ENCODE measurements around the gene BTF3.
"Not testable (repeated sequence)": the region's sequence is repeated elsewhere in the genome, so short reads cannot be mapped to it uniquely, and the experiment has no call there.

Gene BTF3

DNA sequence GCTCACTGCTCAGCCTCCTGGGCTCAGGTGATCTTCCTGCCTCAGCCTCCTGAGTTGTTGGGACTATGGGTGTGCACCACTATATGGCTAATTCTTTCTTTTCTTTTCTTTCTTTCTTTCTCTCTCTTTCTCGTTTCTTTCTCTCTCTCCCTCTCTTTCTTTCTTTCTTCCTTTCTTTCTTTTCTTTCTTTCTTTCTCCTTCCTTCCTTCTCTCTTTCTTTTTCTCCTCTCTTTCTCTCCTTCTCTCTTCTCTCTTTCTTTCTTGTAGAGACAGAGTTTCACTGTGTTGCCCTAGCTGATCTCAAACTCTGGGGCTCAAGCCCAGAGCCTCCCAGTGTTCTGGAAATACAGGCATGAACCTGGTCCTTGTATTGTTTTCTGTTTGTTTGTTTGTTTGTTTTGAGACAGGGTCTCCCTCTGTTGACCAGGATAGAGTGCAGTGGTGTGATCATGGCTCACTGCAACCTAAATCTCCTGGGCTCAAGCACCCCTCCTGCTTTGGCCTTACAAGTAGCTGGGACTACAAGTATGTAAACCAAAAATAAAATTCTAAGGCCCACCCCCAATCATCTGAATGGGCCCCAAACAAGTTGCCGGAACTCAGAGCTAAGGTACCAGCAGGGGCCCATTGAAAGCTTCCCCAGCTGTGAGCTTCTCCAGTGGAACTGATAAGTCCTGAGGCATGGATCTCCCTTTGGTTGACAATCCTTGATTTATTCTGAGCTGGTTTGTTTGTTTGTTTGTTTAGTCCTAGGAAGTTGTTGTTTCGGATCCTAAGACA lies 11.9 kb upstream of the BTF3 start:
- DNase-seq (ENCODE audit: low spot score) = no peak

GRCh38 chr5:73487257-73487656 lies 11.0 kb upstream of the BTF3 start:
- DNase-seq (ENCODE audit: low spot score) = not testable (repeated sequence)

DNA sequence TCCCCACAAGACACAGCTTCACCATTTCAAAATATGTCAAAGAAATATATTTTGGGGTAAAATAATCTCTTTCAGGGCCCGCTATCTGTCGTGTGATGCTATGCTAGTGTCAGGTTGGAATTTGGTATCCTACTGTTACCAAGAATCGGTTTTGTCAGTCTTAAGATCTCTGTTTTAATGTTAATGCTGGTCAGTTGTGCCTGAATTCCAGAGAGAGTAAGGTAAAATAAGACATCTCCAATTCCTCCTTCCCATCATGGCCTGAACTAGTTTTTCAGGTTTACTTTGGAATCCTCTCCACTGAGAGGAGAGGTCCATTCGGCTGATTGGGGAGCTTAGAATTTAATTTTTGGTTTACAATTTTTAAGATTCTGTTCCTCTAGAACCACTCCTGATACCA lies 10.4 kb upstream of the BTF3 start:
- no peak for DNase-seq (ENCODE audit: low spot score)

- no peak for DNase-seq (ENCODE audit: low spot score)
Measured at GRCh38 chr5:73488806-73489205, 9.4 kb upstream of the BTF3 start.

- no peak for DNase-seq (ENCODE audit: low spot score)
Measured at GRCh38 chr5:73490088-73490487, 8.2 kb upstream of the BTF3 start.

DNA sequence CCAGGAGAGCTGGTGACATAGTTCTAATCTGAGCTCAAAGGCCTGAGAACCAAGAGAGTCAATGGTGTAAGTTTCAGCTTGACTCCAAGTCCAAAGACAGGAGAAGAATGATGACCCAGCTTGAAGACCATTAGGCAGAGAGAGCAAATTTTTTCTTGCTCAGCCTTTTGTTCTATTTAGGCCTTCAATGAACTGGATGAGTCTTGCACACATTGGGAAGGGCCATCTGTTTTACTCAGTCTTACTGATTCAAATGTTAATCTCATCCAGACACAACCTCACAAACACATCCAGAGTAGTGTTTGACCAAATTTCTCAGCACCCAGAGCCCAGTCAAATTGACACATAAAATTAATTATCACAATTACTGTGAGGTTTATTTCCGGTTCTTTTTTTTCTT lies 7.1 kb upstream of the BTF3 start:
- DNase-seq (ENCODE audit: low spot score) = no peak

DNA sequence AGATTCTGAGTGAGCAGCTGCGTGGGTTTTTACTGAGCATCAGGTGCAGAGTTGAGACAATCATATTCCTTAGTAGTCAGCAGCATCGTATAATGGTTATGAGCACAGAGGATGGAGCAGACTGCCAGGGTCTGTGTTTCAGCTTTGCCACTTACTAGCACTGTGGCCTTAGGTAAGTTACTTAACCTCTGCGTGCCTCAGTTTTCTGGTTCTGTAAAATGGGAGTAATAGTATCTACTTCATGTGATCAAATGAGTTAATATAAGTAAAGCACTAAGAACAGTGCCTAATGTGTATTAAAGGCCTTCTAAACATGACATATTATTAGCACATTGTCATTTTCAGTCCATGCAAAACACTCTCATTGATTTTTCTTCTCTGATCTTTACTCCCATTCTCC lies 4.8 kb upstream of the BTF3 start:
- DNase-seq (ENCODE audit: low spot score) = no peak

DNA sequence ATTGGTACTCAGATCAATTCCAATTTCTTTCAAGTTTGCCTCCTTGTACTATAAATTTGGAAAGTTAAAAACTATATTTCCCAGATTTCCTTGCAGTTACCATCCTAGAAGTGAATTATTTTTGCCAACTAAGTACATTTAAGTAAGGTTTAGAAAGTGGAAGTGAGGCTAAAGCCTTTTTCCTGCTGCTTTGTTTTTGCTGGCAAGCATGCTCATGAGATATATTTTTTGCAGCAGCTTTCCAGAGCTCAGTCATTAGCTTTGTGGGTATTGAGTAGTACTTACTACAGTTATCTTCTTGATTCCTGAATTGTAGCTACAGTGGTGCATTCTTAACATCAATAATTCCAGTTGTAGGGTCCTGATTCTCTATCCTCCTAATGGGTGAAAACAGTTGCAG lies 3.5 kb upstream of the BTF3 start:
- DNase-seq (ENCODE audit: low spot score) = no peak

DNA sequence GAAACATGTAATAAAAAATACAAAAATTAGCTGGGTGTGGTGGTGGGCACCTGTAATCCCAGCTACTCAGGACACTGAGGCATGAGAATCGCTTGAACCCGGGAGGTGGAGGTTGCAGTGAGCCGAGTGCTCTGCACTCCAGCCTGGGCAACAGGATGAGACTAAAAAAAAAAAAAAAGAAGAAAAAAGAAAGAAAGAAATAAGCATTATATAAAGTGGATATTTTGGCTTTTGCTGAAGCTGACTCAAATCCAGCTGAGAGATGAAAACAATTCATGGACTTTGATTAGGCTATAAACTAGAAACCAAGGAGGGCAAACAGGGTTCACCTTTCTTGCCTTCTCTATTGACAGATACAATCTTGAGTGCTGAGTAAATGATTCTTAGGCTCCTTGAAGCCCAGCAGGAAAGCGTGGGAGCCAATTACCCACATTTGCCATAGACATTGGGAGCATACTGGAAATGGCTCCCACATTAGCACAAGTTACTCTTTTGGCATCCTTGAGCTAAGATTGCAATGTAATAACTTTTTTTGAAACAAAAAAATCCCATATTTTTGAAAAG lies 2.4 kb upstream of the BTF3 start:
- DNase-seq (ENCODE audit: low spot score) = no peak

- no peak for DNase-seq (ENCODE audit: low spot score)
Measured at GRCh38 chr5:73496984-73497457, 1.2 kb upstream of the BTF3 start.

- DNase-seq (ENCODE audit: low spot score) = peak; percentile 6
Measured at GRCh38 chr5:73497497-73498056, 665 bp upstream of the BTF3 start.

DNA sequence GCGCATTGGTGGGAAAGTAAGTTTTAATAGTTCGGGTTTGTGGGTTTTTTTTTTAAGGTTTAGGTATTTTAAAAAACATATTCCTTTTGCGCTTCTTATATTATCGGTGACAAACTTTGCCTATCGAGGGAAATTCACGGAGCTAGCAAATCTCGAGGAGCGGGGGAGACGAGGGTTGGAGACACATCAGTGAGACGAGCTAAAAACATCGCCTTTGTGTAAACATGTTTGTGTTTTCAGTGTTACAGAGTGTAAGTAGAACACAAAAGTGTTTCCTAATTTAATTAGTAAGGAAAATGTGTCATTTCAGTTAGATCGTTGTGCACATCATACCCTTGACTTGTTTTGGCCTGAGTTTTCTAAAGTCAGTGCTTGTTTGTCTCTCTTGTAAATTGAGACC lies 945 bp downstream of the BTF3 start:
- DNase-seq (ENCODE audit: low spot score) = no peak

- no peak for DNase-seq (ENCODE audit: low spot score)
Measured at GRCh38 chr5:73499756-73500155, 1.5 kb downstream of the BTF3 start.

GRCh38 chr5:73501406-73501805 lies 3.2 kb downstream of the BTF3 start:
- no peak for DNase-seq (ENCODE audit: low spot score)

- DNase-seq (ENCODE audit: low spot score) = no peak
Measured at GRCh38 chr5:73506459-73506955, 8.3 kb downstream of the BTF3 start.

DNA sequence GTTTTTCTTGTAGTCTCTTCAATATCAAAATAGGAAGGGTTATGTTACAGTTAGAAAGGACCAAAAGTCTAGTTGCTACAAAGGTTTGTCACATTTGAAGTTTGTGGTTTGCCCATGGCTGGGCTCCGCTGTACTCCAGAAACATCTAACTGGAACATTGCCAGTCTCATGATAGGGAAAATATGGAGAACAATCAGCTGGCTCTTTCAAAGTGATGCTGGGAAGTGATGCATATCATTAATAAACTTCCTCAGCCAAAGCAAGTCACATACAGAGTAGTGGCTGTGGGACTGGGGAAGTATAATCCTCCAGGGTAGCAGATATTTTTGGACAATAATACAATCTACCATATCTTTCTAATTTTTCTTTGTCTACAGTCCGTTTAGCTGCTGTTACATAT lies 8.8 kb downstream of the BTF3 start:
- DNase-seq (ENCODE audit: low spot score) = no peak

DNA sequence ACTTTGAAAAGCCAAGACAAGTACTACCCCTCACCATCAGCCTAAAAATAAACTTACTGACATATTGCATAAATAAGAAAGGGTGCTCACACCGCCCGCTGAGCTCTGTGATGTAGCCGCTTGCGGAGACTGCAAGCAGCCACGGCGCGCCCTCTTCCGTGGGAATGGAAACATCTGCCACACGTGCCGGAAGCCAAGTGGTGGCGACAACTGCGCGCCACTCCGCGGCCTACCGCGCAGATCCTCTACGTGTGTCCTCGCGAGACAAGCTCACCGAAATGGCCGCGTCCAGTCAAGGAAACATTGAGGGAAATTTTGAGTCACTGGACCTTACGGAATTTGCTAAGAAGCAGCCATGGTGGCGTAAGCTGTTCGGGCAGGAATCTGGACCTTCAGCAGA lies 10.3 kb downstream of the BTF3 start:
- DNase-seq (ENCODE audit: low spot score) = not testable (repeated sequence)

GRCh38 chr5:73513996-73514395 lies 15.8 kb downstream of the BTF3 start:
- no peak for DNase-seq (ENCODE audit: low spot score)

DNA sequence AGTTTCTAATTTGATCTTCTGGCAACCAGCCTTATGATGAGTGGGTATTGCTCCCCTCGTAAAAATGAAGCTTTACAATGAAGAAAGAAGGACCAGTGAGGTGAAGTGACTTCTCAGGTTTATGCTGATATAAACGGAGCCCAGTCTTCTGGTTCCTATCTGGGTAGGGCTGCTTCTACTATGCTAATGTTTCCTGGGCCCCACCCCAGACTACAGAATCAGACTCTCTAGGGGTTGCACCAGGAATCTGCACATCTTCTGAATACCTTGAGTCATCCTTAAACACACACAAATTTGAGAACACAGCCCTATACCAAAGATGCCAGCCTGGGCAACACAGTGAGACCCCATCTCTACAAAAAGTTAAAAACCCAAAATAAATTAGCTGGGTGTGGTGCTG lies 16.2 kb downstream of the BTF3 start:
- DNase-seq (ENCODE audit: low spot score) = no peak

- DNase-seq (ENCODE audit: low spot score) = no peak
Measured at GRCh38 chr5:73515232-73515631, 17.0 kb downstream of the BTF3 start.

DNA sequence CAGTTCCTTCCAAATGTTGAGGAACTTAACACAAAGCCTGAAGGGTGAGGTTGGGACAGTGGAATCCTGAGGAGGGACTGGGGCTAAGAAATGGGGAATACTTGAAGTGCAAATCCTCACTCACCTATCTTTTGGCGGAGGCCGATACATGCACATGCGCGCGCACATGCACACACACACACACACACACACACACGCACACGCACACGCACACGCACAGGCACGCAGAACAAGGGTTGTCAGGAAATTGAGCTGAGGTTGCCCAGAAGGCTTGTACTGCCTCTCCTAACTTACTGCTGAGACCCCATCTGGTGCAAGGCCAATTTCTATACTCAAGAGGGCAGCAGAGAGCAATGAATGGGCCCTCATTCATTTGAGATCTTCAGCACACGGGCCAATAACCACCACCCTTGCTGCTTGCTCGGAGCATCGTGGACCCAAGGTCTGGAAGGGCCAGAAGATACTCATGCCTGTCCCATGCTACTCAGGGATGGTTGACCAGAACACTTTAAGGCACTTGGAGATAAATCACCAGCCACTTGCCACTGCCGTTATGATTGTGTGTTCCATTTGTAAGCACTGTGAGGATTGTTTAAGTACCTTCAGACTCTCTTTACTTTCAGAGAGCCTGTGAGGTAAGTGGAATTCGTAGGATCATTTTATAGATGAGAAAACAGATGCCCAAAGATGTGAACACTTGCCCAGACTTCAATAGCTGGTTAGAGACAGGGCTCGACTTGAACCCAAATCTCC lies 21.5 kb downstream of the BTF3 start:
- peak; percentile 74 for DNase-seq (ENCODE audit: low spot score)

DNA sequence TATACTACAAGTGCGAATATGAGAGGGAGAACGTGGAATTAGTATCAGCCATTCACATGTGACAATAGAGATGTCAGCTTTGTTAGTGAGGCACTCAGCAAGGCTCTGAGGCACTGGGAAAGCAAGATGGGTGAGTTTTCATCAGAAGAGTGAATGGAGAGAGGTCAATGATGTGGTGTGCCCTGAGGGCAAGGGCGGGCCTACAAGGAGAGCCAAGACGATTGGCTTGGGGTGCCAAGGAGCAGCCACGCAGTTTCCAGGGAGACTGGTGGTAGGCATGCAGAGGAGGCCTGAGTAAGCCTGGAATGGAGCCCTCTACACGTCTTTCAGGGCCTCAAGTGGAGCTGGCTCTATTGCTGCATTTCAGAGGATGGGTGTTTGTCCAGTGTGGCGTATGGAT lies 24.7 kb downstream of the BTF3 start:
- DNase-seq (ENCODE audit: low spot score) = no peak

DNA sequence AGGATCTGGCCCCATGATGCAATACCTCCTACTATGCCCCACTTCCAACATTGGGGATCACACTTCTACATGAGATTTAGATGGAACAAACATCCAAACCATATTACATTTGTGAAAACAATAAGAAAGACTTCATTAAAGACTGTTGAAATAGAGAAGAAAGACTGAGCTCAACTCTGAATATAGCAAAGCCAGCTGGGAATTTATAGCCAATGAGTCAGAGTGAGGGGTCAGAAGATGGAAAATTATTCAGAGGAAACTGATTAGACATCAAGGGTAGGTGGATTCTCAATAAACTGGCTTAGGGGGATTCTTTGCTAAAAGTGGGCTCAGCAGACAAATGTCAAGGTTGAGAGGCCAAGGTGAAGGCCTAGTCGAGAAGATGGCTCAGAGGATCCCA lies 25.6 kb downstream of the BTF3 start:
- no peak for DNase-seq (ENCODE audit: low spot score)
